ENCODE measurements around the gene IDH3G. TPM values are rescaled to one million over a fixed set of nuclear protein-coding genes. Genes with fewer than 3 reads are reported as not detected.

IDH3G gene
- total RNA-seq, 1 donor, result 40.2 TPM

- Histone ChIP-seq H3K27me3 (ENCODE audit: insufficient read depth, low read length) (no peaks in the 10 kb centered on the region), H3K4me2 (ENCODE audit: insufficient read depth, low read length) (no peak overlapping the region), H3K27ac (ENCODE audit: low read depth, low read length) (no peak overlapping the region), H3K4me3 (ENCODE audit: insufficient read depth, low read length) (no peak overlapping the region), H2AFZ (ENCODE audit: low read length) (no peak overlapping the region), H3K9me3 (ENCODE audit: low read depth, low read length) (no peaks in the 10 kb centered on the region), H3K4me1 (ENCODE audit: insufficient read depth, low read length) (peaks cover 7% of the 10 kb centered on the region), H4K20me1 (ENCODE audit: insufficient read depth, low read length) (peaks cover 12% of the 10 kb centered on the region), H3K36me3 (ENCODE audit: insufficient read depth, low read length) (peaks cover 4% of the 10 kb centered on the region), H3K79me2 (ENCODE audit: insufficient read depth, low read length) (peaks cover 45% of the 10 kb centered on the region)
- no peak for DNase-seq (ENCODE audit: insufficient read length, low spot score, missing footprints)
- no peak for TF ChIP-seq CTCF (IDR thresholded peaks at IDR 0.05; ENCODE audit: extremely low read depth, low read depth, low read length)
Observed at GRCh38 chrX:153789654-153790053, 4.5 kb downstream of the IDH3G start.

- TF ChIP-seq CTCF (IDR thresholded peaks at IDR 0.05; ENCODE audit: extremely low read depth, low read depth, low read length), result no peak
- Histone ChIP-seq H3K27ac (ENCODE audit: low read depth, low read length) (no peak overlapping the region), H3K4me1 (ENCODE audit: insufficient read depth, low read length) (no peaks in the 10 kb centered on the region)
Observed at GRCh38 chrX:153786669-153787068, 7.5 kb downstream of the IDH3G start.

GRCh38 chrX:153784325-153784967 is 9.7 kb downstream of the IDH3G start:
- H3K4me3 ChIP-seq (ENCODE audit: insufficient read depth, low read length), result no peak overlapping the region
- H3K27ac ChIP-seq (ENCODE audit: low read depth, low read length), result no peak overlapping the region
- peaks cover 4% of the 10 kb centered on the region for H3K36me3 ChIP-seq (ENCODE audit: insufficient read depth, low read length)
- H3K9me3 ChIP-seq (ENCODE audit: low read depth, low read length), result no peaks in the 10 kb centered on the region
- H3K4me1 ChIP-seq (ENCODE audit: insufficient read depth, low read length), result peaks cover 2% of the 10 kb centered on the region
- no peak overlapping the region for H2AFZ ChIP-seq (ENCODE audit: low read length)
- peaks cover under 1% of the 10 kb centered on the region for H3K79me2 ChIP-seq (ENCODE audit: insufficient read depth, low read length)
- H4K20me1 ChIP-seq (ENCODE audit: insufficient read depth, low read length), result no peaks in the 10 kb centered on the region
- no peak for DNase-seq (ENCODE audit: insufficient read length, low spot score, missing footprints)
- H3K4me2 ChIP-seq (ENCODE audit: insufficient read depth, low read length), result no peak overlapping the region
- H3K27me3 ChIP-seq (ENCODE audit: insufficient read depth, low read length), result no peaks in the 10 kb centered on the region
- no peak for TF ChIP-seq CTCF (IDR thresholded peaks at IDR 0.05; ENCODE audit: extremely low read depth, low read depth, low read length)

More at GRCh38 chrX:153786669-153787068, 7.5 kb downstream of the IDH3G start:
- Histone ChIP-seq H3K4me2 (ENCODE audit: insufficient read depth, low read length) (no peak overlapping the region), H3K27me3 (ENCODE audit: insufficient read depth, low read length) (no peaks in the 10 kb centered on the region), H3K9me3 (ENCODE audit: low read depth, low read length) (no peaks in the 10 kb centered on the region), H4K20me1 (ENCODE audit: insufficient read depth, low read length) (peaks cover 6% of the 10 kb centered on the region), H3K36me3 (ENCODE audit: insufficient read depth, low read length) (peaks cover 4% of the 10 kb centered on the region), H3K4me3 (ENCODE audit: insufficient read depth, low read length) (no peak overlapping the region), H2AFZ (ENCODE audit: low read length) (no peak overlapping the region), H3K79me2 (ENCODE audit: insufficient read depth, low read length) (peaks cover 22% of the 10 kb centered on the region)
- no peak for DNase-seq (ENCODE audit: insufficient read length, low spot score, missing footprints)

GRCh38 chrX:153783378-153784013 is 10.7 kb downstream of the IDH3G start:
- DNase-seq (ENCODE audit: insufficient read length, low spot score, missing footprints), result no peak
- no peak for TF ChIP-seq CTCF (IDR thresholded peaks at IDR 0.05; ENCODE audit: extremely low read depth, low read depth, low read length)
- H3K27ac ChIP-seq (ENCODE audit: low read depth, low read length), result no peak overlapping the region
- no peaks in the 10 kb centered on the region for H4K20me1 ChIP-seq (ENCODE audit: insufficient read depth, low read length)
- H3K4me1 ChIP-seq (ENCODE audit: insufficient read depth, low read length), result peaks cover 2% of the 10 kb centered on the region
- H2AFZ ChIP-seq (ENCODE audit: low read length), result no peak overlapping the region
- H3K27me3 ChIP-seq (ENCODE audit: insufficient read depth, low read length), result no peaks in the 10 kb centered on the region
- H3K36me3 ChIP-seq (ENCODE audit: insufficient read depth, low read length), result peaks cover 4% of the 10 kb centered on the region
- H3K4me3 ChIP-seq (ENCODE audit: insufficient read depth, low read length), result no peak overlapping the region
- no peaks in the 10 kb centered on the region for H3K9me3 ChIP-seq (ENCODE audit: low read depth, low read length)
- no peak overlapping the region for H3K4me2 ChIP-seq (ENCODE audit: insufficient read depth, low read length)
- no peaks in the 10 kb centered on the region for H3K79me2 ChIP-seq (ENCODE audit: insufficient read depth, low read length)
